Esophagus muscularis mucosa (tissue), 4 donors: Measurements from ENCODE around the gene AGER.

Experiments
- EP300 ChIP-seq: sonication (generic); formaldehyde crosslinking; IDR thresholded peaks from one replicate; pipeline ENCODE4 v1.6.1; 2017; ENCODE audit warnings: antibody characterized with exemption
- POLR2A ChIP-seq: fragments of 450-650 bp; IDR thresholded peaks from one replicate; pipeline ENCODE4 v1.6.1; 2017; ENCODE audit warnings: antibody characterized with exemption, moderate library complexity, mild to moderate bottlenecking, low read depth
- TF ChIP-seq, protein P1 (sequence below), 3 experiments: fragments of 200-600 bp in 2 of 3; fragments of 450-650 bp in 1 of 3; sonication (generic) in 2 of 3; IDR thresholded peaks; one replicate each; pipeline ENCODE4 v1.5.1; 2017 to 2019; ENCODE audit warnings: antibody characterized with exemption in 3 of 3, mild to moderate bottlenecking in 2 of 3, moderate library complexity in 1 of 3

GRCh38 chr6:32146287-32146686 lies 37.8 kb downstream of the AGER start:
- no peak for TF ChIP-seq POLR2A
- TF ChIP-seq, protein P1, sequence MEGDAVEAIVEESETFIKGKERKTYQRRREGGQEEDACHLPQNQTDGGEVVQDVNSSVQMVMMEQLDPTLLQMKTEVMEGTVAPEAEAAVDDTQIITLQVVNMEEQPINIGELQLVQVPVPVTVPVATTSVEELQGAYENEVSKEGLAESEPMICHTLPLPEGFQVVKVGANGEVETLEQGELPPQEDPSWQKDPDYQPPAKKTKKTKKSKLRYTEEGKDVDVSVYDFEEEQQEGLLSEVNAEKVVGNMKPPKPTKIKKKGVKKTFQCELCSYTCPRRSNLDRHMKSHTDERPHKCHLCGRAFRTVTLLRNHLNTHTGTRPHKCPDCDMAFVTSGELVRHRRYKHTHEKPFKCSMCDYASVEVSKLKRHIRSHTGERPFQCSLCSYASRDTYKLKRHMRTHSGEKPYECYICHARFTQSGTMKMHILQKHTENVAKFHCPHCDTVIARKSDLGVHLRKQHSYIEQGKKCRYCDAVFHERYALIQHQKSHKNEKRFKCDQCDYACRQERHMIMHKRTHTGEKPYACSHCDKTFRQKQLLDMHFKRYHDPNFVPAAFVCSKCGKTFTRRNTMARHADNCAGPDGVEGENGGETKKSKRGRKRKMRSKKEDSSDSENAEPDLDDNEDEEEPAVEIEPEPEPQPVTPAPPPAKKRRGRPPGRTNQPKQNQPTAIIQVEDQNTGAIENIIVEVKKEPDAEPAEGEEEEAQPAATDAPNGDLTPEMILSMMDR (IDR thresholded peaks at IDR 0.05), result no peak
- TF ChIP-seq EP300, result no peak
